ENCODE results near the gene PCDHGC4.

The PCDHGC4 gene

DNA sequence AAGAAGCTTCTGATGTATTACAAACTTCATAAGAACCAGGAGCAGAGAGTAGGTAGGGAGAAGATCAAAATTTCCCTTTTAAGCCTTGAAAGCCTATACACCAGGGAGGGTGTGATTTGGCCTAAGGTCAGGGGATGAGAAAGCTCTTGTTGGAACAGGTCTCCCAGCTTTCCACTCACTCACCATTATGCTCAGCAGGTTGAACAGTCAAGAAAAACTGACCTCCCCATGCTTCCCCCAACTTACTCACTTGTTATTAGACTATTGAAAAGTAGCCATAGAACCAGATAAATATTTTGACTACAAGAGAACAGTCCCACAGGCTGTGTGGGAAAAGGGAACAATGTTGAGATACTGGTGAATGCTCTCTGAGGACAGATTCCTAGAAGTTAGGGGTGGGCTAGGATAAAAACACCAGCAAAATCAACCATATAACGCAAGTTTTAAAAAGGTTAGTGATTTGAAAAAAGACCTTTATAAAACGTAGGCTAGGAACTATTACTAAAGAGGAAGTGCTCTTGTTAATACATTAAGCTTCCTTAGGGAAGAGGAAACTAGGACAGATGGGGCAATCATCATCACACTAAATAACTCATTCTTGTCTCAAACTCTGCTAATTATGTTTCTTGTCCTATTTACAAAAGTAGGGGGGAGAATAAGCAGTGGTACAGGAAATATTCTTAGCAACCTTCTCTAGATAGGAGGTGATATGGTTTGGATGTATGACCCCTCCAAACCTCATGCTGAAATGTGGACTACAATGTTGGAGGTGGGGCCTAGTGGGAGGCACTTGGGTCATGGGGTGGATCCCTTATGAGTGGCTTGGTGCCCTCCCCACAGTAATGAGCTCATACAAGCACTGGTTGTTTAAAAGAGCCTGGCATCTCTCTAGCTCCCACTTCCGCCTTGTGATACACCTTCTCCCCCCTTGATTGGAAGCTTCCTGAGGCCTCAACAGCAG, 35.1 kb downstream of the PCDHGC4 start:
- ChIA-PET CTCF (interaction anchor here (0.6 to 1.9 kb wide), 6 partner anchors 8 to 359 kb away, joined by 3 to 9 read pairs (median 4); partner anchors contain the start of gene PCDHGA12), POLR2A (ENCODE audit: low non-redundant PET) (no interaction called here)
- no peak for DNase-seq (ENCODE audit: low spot score)
- peak overlapping the region; percentile 90 for H3K27ac ChIP-seq
- TF ChIP-seq, protein P1, sequence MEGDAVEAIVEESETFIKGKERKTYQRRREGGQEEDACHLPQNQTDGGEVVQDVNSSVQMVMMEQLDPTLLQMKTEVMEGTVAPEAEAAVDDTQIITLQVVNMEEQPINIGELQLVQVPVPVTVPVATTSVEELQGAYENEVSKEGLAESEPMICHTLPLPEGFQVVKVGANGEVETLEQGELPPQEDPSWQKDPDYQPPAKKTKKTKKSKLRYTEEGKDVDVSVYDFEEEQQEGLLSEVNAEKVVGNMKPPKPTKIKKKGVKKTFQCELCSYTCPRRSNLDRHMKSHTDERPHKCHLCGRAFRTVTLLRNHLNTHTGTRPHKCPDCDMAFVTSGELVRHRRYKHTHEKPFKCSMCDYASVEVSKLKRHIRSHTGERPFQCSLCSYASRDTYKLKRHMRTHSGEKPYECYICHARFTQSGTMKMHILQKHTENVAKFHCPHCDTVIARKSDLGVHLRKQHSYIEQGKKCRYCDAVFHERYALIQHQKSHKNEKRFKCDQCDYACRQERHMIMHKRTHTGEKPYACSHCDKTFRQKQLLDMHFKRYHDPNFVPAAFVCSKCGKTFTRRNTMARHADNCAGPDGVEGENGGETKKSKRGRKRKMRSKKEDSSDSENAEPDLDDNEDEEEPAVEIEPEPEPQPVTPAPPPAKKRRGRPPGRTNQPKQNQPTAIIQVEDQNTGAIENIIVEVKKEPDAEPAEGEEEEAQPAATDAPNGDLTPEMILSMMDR (conservative IDR thresholded peaks at IDR 0.05; ENCODE audit: low read depth), result no peak

DNA sequence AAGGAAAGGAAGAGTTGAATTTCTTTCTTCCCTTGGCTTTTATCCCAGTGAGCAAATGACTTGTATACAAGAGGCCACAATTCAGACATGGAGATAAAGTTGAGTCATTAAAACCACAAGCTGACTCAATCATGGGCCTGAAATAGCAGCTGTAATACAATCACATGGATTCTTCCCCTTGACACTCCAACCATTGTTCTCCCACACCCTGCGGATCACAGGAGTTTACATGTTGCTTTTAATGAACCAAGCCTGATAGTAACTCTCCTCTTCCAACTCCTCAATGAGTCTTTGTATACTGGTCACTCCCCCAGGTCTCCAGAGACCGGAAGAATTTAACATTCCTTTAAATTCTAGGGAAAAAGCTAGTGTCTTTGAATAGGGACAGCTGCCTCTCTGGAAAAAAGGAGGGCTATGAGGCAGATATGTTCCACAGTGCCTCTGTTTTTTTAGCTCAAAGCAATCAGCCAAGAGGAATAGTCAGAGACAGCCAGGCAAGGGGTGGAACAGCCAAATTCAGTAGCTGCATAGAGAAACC, 36.5 kb downstream of the PCDHGC4 start:
- ChIA-PET CTCF (interaction anchor here (0.5 to 2.0 kb wide), 12 partner anchors 8 to 298 kb away, joined by 3 to 9 read pairs (median 4); partner anchors contain the start of genes PCDHGA12, PCDHGA6 and PCDHGA9), POLR2A (ENCODE audit: low non-redundant PET) (interaction anchor here (0.6 to 1.0 kb wide), 3 partner anchors 34 to 46 kb away, joined by 3 read pairs; no protein-coding TSS in a partner anchor)
- peak overlapping the region; percentile 90 for H3K27ac ChIP-seq
- DNase-seq (ENCODE audit: low spot score), result peak; percentile 98
- TF ChIP-seq, protein P1 (conservative IDR thresholded peaks at IDR 0.05; ENCODE audit: low read depth), result no peak

DNA sequence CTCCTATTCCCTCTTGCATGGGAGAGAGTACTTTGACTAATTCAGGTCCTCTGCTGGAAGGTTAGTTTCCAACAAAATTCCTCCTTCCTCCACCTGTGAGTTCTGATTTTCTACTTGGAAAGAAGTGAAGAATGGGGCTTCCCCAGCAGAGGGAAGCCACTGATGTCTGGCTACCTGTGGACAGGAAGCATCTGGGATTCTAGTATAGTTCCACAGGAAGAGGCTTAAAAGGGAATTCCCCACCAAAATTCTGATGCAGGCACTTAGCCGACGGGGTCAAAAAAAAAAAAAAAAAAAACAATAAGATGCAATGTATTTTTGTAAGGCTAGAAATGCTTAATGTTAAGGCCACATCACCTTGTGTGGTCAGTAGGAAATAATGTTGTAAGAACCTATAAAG, 37.5 kb downstream of the PCDHGC4 start:
- POLR2A ChIA-PET (ENCODE audit: low non-redundant PET), result interaction anchor here (1.0 kb wide), 1 partner anchor 47 kb away, joined by 3 read pairs; no protein-coding TSS in a partner anchor
- TF ChIP-seq, protein P1 (conservative IDR thresholded peaks at IDR 0.05; ENCODE audit: low read depth), result no peak
- H3K27ac ChIP-seq, result no peak overlapping the region
- DNase-seq (ENCODE audit: low spot score), result no peak
- CTCF ChIA-PET, result interaction anchor here (0.7 to 2.0 kb wide), 7 partner anchors 11 to 323 kb away, joined by 3 to 9 read pairs (median 4); partner anchors contain the start of genes PCDHGA9, PCDHGB5 and PCDHGB7

DNA sequence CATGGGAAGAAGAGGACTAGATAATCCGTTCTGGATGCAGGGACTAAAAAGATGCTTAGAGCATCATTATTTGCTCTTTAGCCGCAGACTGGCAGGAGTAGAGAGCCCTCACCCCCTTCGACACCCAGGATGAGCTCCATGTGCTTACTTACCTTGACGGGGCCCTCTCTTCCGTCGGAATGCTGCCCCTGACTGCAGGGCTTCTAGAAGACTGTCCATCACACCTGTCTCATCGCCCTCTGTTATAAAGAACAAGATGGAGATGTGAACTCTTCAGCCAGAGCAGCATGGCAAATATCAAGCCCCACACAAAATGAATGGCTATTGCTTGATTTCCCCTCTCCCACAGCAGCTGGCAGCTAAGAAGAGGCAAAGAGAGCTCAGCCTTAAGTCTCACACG, 39.2 kb downstream of the PCDHGC4 start:
- H3K27ac ChIP-seq, result peak overlapping the region; percentile 30; the same call in 1 of the 2 replicates
- CTCF ChIA-PET, result interaction anchor here (0.6 to 3.0 kb wide), 27 partner anchors 8 to 301 kb away, joined by 3 to 22 read pairs (median 6); partner anchors contain the start of genes PCDHB14, PCDHGB2, PCDHGB4 and PCDHGB5
- POLR2A ChIA-PET (ENCODE audit: low non-redundant PET), result no interaction called here
- TF ChIP-seq, protein P1 (conservative IDR thresholded peaks at IDR 0.05; ENCODE audit: low read depth), result no peak
- DNase-seq (ENCODE audit: low spot score), result no peak

DNA sequence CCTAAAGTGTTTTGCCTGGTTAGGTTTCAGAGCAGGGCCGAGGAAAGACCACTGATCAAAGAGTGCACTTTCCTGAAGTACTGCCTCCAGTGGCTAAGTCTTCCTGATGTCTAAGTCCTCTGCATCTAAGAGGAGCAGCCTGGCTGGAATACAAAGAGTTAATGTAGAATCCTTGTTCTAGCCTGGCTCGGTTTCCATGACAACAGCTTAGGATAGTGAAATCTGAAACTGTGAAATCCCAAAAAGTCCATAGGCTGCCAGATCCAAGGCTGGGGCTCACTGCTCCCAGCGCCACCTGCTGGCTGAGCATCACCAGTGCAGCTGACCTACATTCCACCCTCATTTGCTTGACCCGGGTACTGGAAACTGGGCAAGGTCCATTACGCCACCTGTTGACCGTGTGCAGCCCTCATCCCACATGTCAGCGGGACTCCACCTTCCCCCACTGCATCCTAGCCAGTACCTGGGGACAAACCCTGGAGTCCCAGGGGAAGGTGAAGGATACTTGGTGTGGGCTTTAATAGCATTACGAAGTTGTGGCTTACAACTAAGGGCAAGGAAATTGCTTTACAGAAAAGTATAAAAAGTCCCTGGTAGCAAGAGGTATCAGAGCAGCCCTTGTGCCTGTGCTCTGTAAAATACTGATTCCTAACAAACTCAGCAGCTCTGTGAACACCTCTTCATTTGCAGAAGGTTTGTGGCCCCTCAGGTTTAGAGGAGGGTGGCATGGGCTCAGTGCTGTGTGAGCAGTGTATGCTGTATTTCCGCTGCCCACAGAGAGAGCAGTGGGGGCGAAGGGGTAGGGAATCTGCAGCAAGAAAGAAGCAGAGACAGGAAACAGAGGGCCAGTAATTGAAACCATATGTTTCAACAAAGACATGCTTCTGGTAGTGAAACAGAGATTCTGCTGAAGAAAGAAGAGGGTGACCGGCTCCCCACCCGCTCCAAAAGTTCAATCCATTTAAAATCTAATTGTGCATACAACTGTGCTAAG, 40.1 kb downstream of the PCDHGC4 start:
- POLR2A ChIA-PET (ENCODE audit: low non-redundant PET), result no interaction called here
- peak overlapping the region; percentile 67 for H3K27ac ChIP-seq
- TF ChIP-seq, protein P1 (conservative IDR thresholded peaks at IDR 0.05; ENCODE audit: low read depth), result peak; percentile 99
- DNase-seq (ENCODE audit: low spot score), result peak; percentile 96
- CTCF ChIA-PET, result interaction anchor here (0.5 to 3.0 kb wide), 33 partner anchors 8 to 925 kb away, joined by 3 to 22 read pairs (median 4); partner anchors contain the start of genes PCDHB14, PCDHGB2, PCDHGB5 and PCDHGB7
